H1 (cell line): Measurements from ENCODE around the gene TXNDC8. TPM values are rescaled to one million over a fixed set of nuclear protein-coding genes. Genes with fewer than 3 reads are reported as not detected.

Experiments
- CHD7 ChIP-seq: fragments of 300-600 bp; sonication (generic); IDR thresholded peaks from 2 replicates; pipeline ENCODE4 v1.7.1; 2012; ENCODE audit warnings: low read length, moderate library complexity, mild to moderate bottlenecking, inconsistent platforms; ENCODE audit not compliant: insufficient replicate concordance
- TCF12 ChIP-seq: IDR thresholded peaks from 2 replicates; pipeline ENCODE4 v1.6.1; 2011; ENCODE audit warnings: low read depth, mild to moderate bottlenecking, low read length
- polyA plus RNA-seq, 7 experiments: library from polyadenylated mRNA; depleted of rRNA in 3 of 7; stranded (reverse) in 5 of 7; unstranded in 2 of 7; fragments of >200 nt in 5 of 7; fragments of 200-250 nt in 2 of 7; gene quantifications; 1 replicate in 5 of 7; 2 replicates in 1 of 7; 4 replicates in 1 of 7; pipeline versions ENCODE4 v1.2.1 to v1.2.3, GENCODE V29; 2011 to 2013; ENCODE audit warnings: missing spikeins in 2 of 7, mixed read lengths in 2 of 7
- total RNA-seq: library from RNA; stranded (reverse); fragmentation: NEBNext Ultra II Directional; extraction: Animal tissue kit (Norgen Biotek cat#: 25700); gene quantifications from 2 replicates; pipeline ENCODE4 v1.2.1, GENCODE V29; 2021

Gene TXNDC8
- total and polyA plus RNA-seq, 2 of the 8 experiments (the other 6 are each of a cell fraction or from before 2014, with no cell fraction given) = not detected

- TF ChIP-seq CHD7 = no peak
- no peak for TF ChIP-seq TCF12
Observed at GRCh38 chr9:110382731-110383130, 45.1 kb upstream of the TXNDC8 start (continued).
